GM12878 (cell line): ENCODE measurements around the gene FAM25G.

Experiments used
- BCL11A ChIP-seq: IDR thresholded peaks from 2 replicates; pipeline ENCODE4 v1.6.1; 2011; ENCODE audit warnings: low read depth, low read length
- EGR1 ChIP-seq, 2 experiments: IDR thresholded peaks; 1 replicate in 1 of 2; 2 replicates in 1 of 2; pipeline ENCODE4 v1.6.1; 2011 to 2012; ENCODE audit warnings: low read depth in 2 of 2, low read length in 2 of 2, borderline replicate concordance in 1 of 2, mild to moderate bottlenecking in 1 of 2, moderate library complexity in 1 of 2
- PML ChIP-seq: IDR thresholded peaks from 2 replicates; pipeline ENCODE4 v1.6.1; 2012; ENCODE audit warnings: low read length, inconsistent platforms
- POLR2A ChIP-seq: IDR thresholded peaks from 2 replicates; pipeline ENCODE4 v1.6.1; 2011; ENCODE audit warnings: low read depth, mild to moderate bottlenecking, low read length
- RAD51 ChIP-seq: fragments of 450-650 bp; IDR thresholded peaks from 2 replicates; pipeline ENCODE4 v1.6.1; 2016; ENCODE audit warnings: moderate library complexity, mild to moderate bottlenecking, inconsistent platforms
- TAF1 ChIP-seq: IDR thresholded peaks from 2 replicates; pipeline ENCODE4 v1.6.1; 2011; ENCODE audit warnings: mild to moderate bottlenecking, low read depth, low read length, borderline replicate concordance
- TF ChIP-seq, protein P1 (sequence below), 3 experiments: IDR thresholded peaks in 2 of 3; conservative IDR thresholded peaks in 1 of 3; 2 replicates each; pipeline ENCODE4 v1.5.1; 2011; ENCODE audit warnings: low read depth in 3 of 3, low read length in 3 of 3, mild to moderate bottlenecking in 3 of 3, control low read depth in 2 of 3, moderate library complexity in 2 of 3, inconsistent platforms in 1 of 3, mixed read lengths in 1 of 3; ENCODE audit not compliant: control insufficient read depth in 2 of 3, insufficient read depth in 1 of 3; ENCODE audit errors: extremely low read depth in 1 of 3
- TF ChIP-seq, protein P2 (sequence below): IDR thresholded peaks from 2 replicates; pipeline ENCODE4 v1.6.1; 2012; ENCODE audit warnings: low read length, inconsistent platforms
- TF ChIP-seq, protein P3 (sequence below): IDR thresholded peaks from 2 replicates; pipeline ENCODE4 v1.6.1; 2012; ENCODE audit warnings: mild to moderate bottlenecking, low read depth, low read length

- TF ChIP-seq POLR2A = no peak
- TF ChIP-seq BCL11A = no peak
- TF ChIP-seq, protein P1, sequence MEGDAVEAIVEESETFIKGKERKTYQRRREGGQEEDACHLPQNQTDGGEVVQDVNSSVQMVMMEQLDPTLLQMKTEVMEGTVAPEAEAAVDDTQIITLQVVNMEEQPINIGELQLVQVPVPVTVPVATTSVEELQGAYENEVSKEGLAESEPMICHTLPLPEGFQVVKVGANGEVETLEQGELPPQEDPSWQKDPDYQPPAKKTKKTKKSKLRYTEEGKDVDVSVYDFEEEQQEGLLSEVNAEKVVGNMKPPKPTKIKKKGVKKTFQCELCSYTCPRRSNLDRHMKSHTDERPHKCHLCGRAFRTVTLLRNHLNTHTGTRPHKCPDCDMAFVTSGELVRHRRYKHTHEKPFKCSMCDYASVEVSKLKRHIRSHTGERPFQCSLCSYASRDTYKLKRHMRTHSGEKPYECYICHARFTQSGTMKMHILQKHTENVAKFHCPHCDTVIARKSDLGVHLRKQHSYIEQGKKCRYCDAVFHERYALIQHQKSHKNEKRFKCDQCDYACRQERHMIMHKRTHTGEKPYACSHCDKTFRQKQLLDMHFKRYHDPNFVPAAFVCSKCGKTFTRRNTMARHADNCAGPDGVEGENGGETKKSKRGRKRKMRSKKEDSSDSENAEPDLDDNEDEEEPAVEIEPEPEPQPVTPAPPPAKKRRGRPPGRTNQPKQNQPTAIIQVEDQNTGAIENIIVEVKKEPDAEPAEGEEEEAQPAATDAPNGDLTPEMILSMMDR (IDR thresholded peaks at IDR 0.05 in 2 of 3, conservative IDR thresholded peaks at IDR 0.05 in 1 of 3; ENCODE audit: control insufficient read depth in 2 of 3, extremely low read depth in 1 of 3, insufficient read depth in 1 of 3, low read depth in 3 of 3, low read length in 3 of 3) = no peak
- TF ChIP-seq, protein P2, sequence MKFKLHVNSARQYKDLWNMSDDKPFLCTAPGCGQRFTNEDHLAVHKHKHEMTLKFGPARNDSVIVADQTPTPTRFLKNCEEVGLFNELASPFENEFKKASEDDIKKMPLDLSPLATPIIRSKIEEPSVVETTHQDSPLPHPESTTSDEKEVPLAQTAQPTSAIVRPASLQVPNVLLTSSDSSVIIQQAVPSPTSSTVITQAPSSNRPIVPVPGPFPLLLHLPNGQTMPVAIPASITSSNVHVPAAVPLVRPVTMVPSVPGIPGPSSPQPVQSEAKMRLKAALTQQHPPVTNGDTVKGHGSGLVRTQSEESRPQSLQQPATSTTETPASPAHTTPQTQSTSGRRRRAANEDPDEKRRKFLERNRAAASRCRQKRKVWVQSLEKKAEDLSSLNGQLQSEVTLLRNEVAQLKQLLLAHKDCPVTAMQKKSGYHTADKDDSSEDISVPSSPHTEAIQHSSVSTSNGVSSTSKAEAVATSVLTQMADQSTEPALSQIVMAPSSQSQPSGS = no peak
- no peak for TF ChIP-seq PML
- TF ChIP-seq TAF1 = no peak
- no peak for TF ChIP-seq EGR1 (IDR thresholded peaks at IDR 0.05; ENCODE audit: borderline replicate concordance in 1 of 2, low read depth in 2 of 2, low read length in 2 of 2)
- TF ChIP-seq RAD51 = no peak
- TF ChIP-seq, protein P3, sequence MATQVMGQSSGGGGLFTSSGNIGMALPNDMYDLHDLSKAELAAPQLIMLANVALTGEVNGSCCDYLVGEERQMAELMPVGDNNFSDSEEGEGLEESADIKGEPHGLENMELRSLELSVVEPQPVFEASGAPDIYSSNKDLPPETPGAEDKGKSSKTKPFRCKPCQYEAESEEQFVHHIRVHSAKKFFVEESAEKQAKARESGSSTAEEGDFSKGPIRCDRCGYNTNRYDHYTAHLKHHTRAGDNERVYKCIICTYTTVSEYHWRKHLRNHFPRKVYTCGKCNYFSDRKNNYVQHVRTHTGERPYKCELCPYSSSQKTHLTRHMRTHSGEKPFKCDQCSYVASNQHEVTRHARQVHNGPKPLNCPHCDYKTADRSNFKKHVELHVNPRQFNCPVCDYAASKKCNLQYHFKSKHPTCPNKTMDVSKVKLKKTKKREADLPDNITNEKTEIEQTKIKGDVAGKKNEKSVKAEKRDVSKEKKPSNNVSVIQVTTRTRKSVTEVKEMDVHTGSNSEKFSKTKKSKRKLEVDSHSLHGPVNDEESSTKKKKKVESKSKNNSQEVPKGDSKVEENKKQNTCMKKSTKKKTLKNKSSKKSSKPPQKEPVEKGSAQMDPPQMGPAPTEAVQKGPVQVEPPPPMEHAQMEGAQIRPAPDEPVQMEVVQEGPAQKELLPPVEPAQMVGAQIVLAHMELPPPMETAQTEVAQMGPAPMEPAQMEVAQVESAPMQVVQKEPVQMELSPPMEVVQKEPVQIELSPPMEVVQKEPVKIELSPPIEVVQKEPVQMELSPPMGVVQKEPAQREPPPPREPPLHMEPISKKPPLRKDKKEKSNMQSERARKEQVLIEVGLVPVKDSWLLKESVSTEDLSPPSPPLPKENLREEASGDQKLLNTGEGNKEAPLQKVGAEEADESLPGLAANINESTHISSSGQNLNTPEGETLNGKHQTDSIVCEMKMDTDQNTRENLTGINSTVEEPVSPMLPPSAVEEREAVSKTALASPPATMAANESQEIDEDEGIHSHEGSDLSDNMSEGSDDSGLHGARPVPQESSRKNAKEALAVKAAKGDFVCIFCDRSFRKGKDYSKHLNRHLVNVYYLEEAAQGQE = no peak
Observed at GRCh38 chr10:47456794-47457527, 34.5 kb downstream of the FAM25G start.
